Thoracic aorta (tissue), 2 donors: ENCODE results near the gene PTPRE. TPM values are rescaled to one million over a fixed set of nuclear protein-coding genes. Genes with fewer than 3 reads are reported as not detected.

Source experiments
- ATAC-seq: fragments of 150-250 bp; one replicate; pipeline ENCODE4 v1.8.0; 2017; ENCODE audit warnings: low read depth; ENCODE audit not compliant: insufficient number of reproducible peaks, low FRiP score
- DNase-seq: peaks from one replicate; pipeline ENCODE4 v3.0.0-alpha.2; 2020; ENCODE audit warnings: low spot score
- H3K27ac ChIP-seq, 2 donors: fragments of 200-600 bp; sonication (generic); 1 replicate in 1 of 2; 2 replicates in 1 of 2; pipeline ENCODE4 v1.5.1; 2016; ENCODE audit warnings: mild to moderate bottlenecking in 2 of 2, moderate library complexity in 2 of 2
- H3K27me3 ChIP-seq: fragments of 200-600 bp; sonication (generic); replicated peaks from 2 replicates; pipeline ENCODE4 v1.6.0; 2016; ENCODE audit warnings: mild to moderate bottlenecking; ENCODE audit not compliant: insufficient read depth
- H3K36me3 ChIP-seq: fragments of 200-600 bp; sonication (generic); one replicate; pipeline ENCODE4 v1.5.1; 2016
- H3K4me1 ChIP-seq, 2 donors: fragments of 200-600 bp; sonication (generic); 1 replicate in 1 of 2; 2 replicates in 1 of 2; pipeline versions ENCODE4 v1.5.1 to v1.6.0; 2016; ENCODE audit warnings: low read depth in 2 of 2, mild to moderate bottlenecking in 1 of 2; ENCODE audit not compliant: control insufficient read depth in 1 of 2
- H3K4me3 ChIP-seq: fragments of 200-600 bp; sonication (generic); 2 replicates; pipeline ENCODE4 v1.5.1; 2016; ENCODE audit warnings: mild to moderate bottlenecking
- H3K9me3 ChIP-seq: fragments of 200-600 bp; sonication (generic); 2 replicates; pipeline ENCODE4 v1.5.1; 2016
- total RNA-seq, 2 donors: library from RNA; depleted of rRNA; stranded (reverse); fragments of >200 nt; gene quantifications; one replicate each; pipeline versions ENCODE4 v1.1.0 to v1.2.3, GENCODE V29; 2016
- TF ChIP-seq, protein P1 (sequence below): fragments of 200-600 bp; sonication (generic); IDR thresholded peaks from one replicate; pipeline ENCODE4 v1.5.1; 2019; ENCODE audit warnings: antibody characterized with exemption

Gene PTPRE
- total RNA-seq, 2 donors from 2014 or later = 41.9 to 45.1 TPM

DNA sequence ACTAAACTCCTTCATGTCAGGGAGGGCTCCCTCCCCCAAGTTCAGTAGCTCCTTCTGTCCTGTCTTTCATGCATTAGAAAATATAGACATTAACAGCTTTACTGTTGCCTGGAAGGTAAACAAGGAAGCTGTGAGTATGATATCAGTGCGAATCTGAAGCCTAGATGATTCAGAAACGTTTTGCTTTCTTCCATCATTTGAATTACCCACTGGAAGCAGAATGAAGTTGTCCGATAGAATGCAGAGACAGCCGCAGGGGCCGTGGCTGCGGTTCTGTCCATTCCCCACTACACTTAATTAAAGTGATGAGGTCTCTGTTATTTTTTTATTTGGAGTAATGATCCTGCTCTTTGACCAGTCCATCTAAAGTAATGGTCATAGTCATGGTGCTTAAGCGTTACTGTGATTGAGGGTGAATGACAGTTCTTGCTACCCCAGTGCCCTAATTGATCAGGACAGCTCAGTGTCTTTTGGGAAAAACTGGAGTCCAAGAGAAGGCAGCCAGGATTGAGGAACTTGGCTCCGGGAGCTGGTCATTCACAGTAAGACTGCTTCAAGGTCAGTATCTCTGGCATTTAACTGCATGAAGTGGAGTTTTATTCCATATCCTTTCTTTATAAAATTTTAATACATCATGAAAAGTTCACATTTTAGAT, 69.9 kb downstream of the PTPRE start:
- H3K4me3 ChIP-seq = peak overlapping the region; percentile 60
- TF ChIP-seq, protein P1, sequence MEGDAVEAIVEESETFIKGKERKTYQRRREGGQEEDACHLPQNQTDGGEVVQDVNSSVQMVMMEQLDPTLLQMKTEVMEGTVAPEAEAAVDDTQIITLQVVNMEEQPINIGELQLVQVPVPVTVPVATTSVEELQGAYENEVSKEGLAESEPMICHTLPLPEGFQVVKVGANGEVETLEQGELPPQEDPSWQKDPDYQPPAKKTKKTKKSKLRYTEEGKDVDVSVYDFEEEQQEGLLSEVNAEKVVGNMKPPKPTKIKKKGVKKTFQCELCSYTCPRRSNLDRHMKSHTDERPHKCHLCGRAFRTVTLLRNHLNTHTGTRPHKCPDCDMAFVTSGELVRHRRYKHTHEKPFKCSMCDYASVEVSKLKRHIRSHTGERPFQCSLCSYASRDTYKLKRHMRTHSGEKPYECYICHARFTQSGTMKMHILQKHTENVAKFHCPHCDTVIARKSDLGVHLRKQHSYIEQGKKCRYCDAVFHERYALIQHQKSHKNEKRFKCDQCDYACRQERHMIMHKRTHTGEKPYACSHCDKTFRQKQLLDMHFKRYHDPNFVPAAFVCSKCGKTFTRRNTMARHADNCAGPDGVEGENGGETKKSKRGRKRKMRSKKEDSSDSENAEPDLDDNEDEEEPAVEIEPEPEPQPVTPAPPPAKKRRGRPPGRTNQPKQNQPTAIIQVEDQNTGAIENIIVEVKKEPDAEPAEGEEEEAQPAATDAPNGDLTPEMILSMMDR = no peak
- no peaks in the 10 kb centered on the region for H3K9me3 ChIP-seq
- H3K36me3 ChIP-seq = no peaks in the 10 kb centered on the region
- ATAC-seq (no peak), DNase-seq (no peak)
- H3K27me3 ChIP-seq = no peaks in the 10 kb centered on the region
- H3K27ac ChIP-seq = peak overlapping the region; percentile 74 to 75
- H3K4me1 ChIP-seq = peaks cover 19 to 30% of the 10 kb centered on the region in 2 donors

DNA sequence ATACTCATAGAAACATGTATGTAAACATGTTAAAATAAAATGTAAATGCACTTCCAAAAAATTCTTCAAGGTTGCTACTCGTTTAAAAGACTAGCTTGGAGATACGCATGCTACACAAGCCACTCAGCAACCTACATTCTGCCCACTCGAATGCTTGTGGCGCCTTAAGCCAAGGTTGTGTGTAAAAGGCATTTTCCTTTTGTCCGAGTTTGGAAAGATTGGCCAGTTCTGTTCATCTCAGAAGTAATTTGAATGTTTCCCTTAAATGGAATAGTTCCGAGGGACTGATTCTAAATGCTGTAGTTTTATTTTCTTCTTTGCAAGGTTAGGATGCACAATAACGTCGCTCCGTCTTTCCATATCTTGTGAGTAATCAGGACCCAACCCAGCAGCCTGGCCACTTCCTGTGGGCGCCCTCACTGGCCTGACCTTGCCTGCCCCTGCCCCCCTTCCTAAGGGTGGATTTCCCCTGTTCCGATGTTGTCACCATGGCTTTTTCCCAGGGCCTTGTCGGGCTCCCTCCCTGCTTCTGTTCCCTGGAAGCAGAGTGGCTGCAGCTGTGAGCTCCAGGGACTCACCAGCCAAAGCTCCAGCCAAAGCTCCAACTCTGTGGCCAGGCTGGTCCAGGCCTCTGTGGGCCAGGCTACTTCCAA, 70.6 kb downstream of the PTPRE start:
- H3K27me3 ChIP-seq = no peaks in the 10 kb centered on the region
- H3K4me3 ChIP-seq = peak overlapping the region; percentile 60
- DNase-seq = peak; percentile 62
- peak overlapping the region; percentile 74 to 75 for H3K27ac ChIP-seq
- H3K9me3 ChIP-seq = no peaks in the 10 kb centered on the region
- no peaks in the 10 kb centered on the region for H3K36me3 ChIP-seq
- TF ChIP-seq, protein P1 = no peak
- peak; percentile 97 for ATAC-seq
- H3K4me1 ChIP-seq = peaks cover 19 to 30% of the 10 kb centered on the region in 2 donors

DNA sequence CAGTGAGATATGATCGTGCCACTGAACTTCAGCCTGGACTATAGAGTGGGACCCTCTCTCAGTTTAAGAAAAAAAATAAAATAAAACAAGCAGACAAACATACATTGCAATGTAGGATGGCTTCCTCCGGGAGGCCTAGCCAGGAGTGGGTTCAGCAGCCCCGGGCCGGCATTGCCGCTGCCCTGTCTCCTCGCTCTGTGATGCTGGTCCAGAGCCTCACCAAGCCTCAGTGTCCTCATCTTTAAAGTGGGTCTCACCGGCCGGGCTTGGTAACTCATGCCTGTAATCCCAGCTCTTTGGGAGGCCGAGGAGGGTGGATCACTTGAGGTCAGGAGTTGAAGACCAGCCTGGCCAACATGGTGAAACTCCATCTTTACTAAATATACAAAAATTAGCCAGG, 71.6 kb downstream of the PTPRE start:
- Histone ChIP-seq H3K4me3 (no peak overlapping the region), H3K27me3 (no peaks in the 10 kb centered on the region), H3K27ac (peak overlapping the region; percentile 74 to 75), H3K4me1 (peaks cover 19 to 30% of the 10 kb centered on the region in 2 donors), H3K9me3 (no peaks in the 10 kb centered on the region), H3K36me3 (no peaks in the 10 kb centered on the region)
- ATAC-seq (no peak), DNase-seq (no peak)
- TF ChIP-seq, protein P1 = no peak

DNA sequence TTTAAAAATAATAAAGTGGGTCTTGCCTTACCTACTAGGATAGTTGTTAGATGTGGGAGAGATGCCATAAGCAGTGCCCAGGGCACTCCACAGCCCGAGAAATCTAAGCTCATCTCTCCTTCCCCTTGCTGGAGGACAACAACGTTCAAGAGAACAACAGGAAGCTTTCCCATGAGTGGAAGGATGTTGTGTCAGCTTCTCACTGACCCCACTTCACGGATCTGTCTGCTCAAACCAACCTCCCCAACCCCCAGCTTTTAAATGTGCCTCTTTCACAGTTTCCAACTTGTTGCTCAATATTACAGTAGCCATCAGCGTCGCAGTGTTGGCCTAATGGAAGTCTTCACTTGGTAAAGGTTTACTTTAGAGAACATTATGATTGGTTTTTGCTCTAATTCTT, 72.1 kb downstream of the PTPRE start:
- TF ChIP-seq, protein P1 = no peak
- DNase-seq (no peak), ATAC-seq (no peak)
- Histone ChIP-seq H3K9me3 (no peaks in the 10 kb centered on the region), H3K4me1 (peaks cover 19 to 30% of the 10 kb centered on the region in 2 donors), H3K4me3 (no peak overlapping the region), H3K27ac (no peak overlapping the region), H3K27me3 (no peaks in the 10 kb centered on the region), H3K36me3 (no peaks in the 10 kb centered on the region)

DNA sequence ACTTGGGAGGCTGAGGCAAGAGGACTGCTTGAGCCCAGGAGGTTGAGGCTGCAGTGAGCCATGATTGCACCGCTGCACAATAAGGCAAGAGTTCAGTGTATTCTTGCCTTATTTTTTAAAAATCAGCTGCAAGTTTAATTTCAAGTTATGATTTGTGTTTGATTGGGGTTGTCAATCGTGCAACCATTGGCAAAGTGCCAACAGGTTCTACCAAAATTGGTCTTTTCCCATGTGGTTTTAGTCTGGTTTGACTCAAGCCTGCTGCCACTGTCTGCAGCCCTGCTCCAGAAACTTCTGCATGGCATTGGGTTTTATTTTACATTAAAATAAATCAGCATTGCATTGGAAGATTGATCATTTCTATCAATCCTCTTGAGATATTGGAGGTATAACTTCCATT, 72.7 kb downstream of the PTPRE start:
- Histone ChIP-seq H3K9me3 (no peaks in the 10 kb centered on the region), H3K27me3 (no peaks in the 10 kb centered on the region), H3K27ac (no peak overlapping the region), H3K4me1 (peaks cover 19 to 30% of the 10 kb centered on the region in 2 donors), H3K4me3 (no peak overlapping the region), H3K36me3 (no peaks in the 10 kb centered on the region)
- ATAC-seq = no peak
- DNase-seq = no peak
- TF ChIP-seq, protein P1 = no peak
